Activated CD4-positive, alpha-beta T cell treated with anti-CD3 and anti-CD28 coated beads, Interleukin-2, amount 10 ng/mL, durations not matched to agents 24 days and 14 days (primary cell): ENCODE data around the gene ULBP3. TPM values are rescaled to one million over a fixed set of nuclear protein-coding genes. Genes with fewer than 3 reads are reported as not detected.

Experiments
- DNase-seq: peaks from one replicate; pipeline ENCODE4 v3.0.0; 2022
- H3K27ac Mint-ChIP-seq: one replicate; pipeline ENCODE4 v1.8.0; 2022; ENCODE audit warnings: mild to moderate bottlenecking, mixed read lengths
- H3K27me3 Mint-ChIP-seq: one replicate; pipeline ENCODE4 v1.8.0; 2022; ENCODE audit warnings: mixed read lengths
- H3K36me3 Mint-ChIP-seq: one replicate; pipeline ENCODE4 v1.8.0; 2022; ENCODE audit warnings: low read depth, mild to moderate bottlenecking, mixed read lengths
- H3K4me1 Mint-ChIP-seq: one replicate; pipeline ENCODE4 v1.8.0; 2021; ENCODE audit warnings: mixed read lengths
- H3K4me3 Mint-ChIP-seq: one replicate; pipeline ENCODE4 v1.8.0; 2022; ENCODE audit warnings: mild to moderate bottlenecking, moderate library complexity, mixed read lengths
- H3K9me3 Mint-ChIP-seq: one replicate; pipeline ENCODE4 v1.8.0; 2021; ENCODE audit warnings: mixed read lengths
- intact Hi-C: fragments of 100-400 bp; cut with micrococcal nuclease; formaldehyde crosslinking; loops from one replicate; pipeline ENCODE4 v1.15.1; 2023
- total RNA-seq: library from RNA; stranded (reverse); gene quantifications from 2 replicates; pipeline ENCODE4 v1.2.3, GENCODE V29; 2022

The ULBP3 gene
- total RNA-seq, 1 donor from 2014 or later, result 0.47 TPM

DNA sequence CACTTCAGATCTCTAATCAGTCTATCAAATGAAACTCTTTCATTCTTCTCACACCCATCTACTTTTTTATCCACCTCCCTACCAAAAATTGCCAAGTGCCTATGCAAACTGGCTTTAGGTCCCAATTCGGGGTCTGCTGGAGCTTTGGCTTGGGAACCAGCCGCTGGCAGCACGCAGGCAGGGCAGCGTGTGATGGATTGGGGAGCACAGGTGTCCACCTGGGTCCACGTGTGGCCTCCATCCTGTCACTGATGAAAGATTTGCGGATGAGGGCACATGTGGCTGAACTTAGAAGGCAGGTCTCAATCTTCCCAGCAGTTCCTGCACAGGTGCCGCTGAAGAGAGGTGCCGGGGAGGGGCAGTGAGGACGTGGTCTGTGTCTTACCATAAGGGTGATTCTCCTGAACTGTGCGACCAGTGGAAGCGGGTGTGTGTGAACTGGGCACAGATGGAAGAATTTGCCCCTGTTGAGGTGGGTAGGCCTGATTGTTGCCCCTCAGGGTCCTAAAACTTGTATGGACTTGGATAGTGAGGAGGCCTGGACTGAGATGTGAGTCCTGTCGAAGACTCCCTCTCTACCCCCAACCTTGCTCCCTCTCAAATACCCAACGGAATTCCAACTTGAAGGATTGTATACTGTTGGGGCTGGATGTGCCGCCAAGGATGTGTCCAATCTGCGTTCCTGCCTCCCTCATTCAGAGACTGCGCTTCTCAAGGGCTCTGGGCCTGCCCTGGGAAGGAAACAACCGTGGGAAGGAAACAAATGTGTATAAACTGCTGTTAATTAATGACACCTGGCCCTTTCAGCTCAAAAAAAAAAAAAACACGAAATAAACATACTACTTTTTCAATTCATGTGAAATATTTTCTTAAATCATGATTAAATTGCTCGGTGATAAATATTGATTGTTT lies 25.2 kb downstream of the ULBP3 start:
- H3K4me1 Mint-ChIP-seq, result no peaks in the 10 kb centered on the region
- no peak overlapping the region for H3K4me3 Mint-ChIP-seq
- no peak for DNase-seq
- no peaks in the 10 kb centered on the region for H3K36me3 Mint-ChIP-seq
- peaks cover 49% of the 10 kb centered on the region for H3K27me3 Mint-ChIP-seq
- H3K27ac Mint-ChIP-seq, result no peak overlapping the region
- no peaks in the 10 kb centered on the region for H3K9me3 Mint-ChIP-seq
- intact Hi-C loops, result no loop called here

- H3K4me3 Mint-ChIP-seq, result no peak overlapping the region
- intact Hi-C loops, result no loop called here
- H3K27me3 Mint-ChIP-seq, result peaks cover 55% of the 10 kb centered on the region
- no peaks in the 10 kb centered on the region for H3K9me3 Mint-ChIP-seq
- H3K4me1 Mint-ChIP-seq, result peaks cover 3% of the 10 kb centered on the region
- no peak for DNase-seq
- no peaks in the 10 kb centered on the region for H3K36me3 Mint-ChIP-seq
- H3K27ac Mint-ChIP-seq, result no peak overlapping the region
Observed at GRCh38 chr6:150043096-150043495, 25.8 kb downstream of the ULBP3 start.

DNA sequence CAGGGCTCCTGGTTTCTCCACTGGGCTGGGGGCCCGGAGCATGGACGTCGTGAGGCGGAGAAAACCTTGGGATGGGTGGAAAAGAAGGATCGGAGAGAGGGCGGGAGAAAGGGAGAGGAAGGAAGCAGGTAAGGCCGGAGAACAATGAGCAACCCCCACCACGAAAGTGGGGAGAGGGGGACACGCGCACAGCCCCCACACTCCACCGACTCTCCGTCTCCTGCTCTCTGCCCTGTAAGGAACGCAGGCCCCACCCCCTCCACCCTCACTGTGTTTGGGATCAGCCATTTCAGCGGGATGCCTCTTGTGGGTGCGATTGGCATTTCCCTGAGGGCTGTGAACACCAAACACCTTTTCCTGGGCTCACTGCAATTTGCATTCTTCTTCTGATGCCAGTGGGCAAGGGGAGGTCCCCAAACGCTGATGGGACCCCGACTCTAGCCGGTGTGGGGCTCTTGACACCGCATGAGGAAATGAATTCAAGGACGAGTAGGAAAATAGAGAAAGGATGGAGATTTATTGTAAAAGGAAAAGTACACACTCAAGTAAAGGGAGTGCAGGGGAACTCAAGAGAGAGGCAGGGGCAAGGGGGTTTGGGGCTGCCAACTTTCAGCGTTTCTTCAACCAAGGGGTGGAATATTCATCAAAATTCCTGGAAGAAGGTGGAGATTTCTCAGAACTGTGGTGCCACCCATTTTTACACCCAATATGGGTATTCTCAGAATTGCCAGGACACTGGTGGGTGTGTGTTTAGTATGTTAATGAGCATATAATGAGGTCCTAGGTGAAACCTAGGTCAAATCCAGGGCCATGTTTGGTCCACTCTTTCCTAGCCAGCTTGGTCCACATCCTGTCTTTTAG lies 30.5 kb downstream of the ULBP3 start:
- Mint-ChIP-seq H3K27ac (peak overlapping the region; percentile 19), H3K36me3 (no peaks in the 10 kb centered on the region), H3K4me3 (no peak overlapping the region), H3K9me3 (no peaks in the 10 kb centered on the region), H3K4me1 (peaks cover 8% of the 10 kb centered on the region), H3K27me3 (peaks cover 76% of the 10 kb centered on the region)
- intact Hi-C loops, result no loop called here
- no peak for DNase-seq

GRCh38 chr6:150037526-150038201 lies 31.3 kb downstream of the ULBP3 start:
- DNase-seq, result no peak

GRCh38 chr6:150036081-150036480 lies 32.8 kb downstream of the ULBP3 start:
- peaks cover 83% of the 10 kb centered on the region for H3K27me3 Mint-ChIP-seq

More at GRCh38 chr6:150037526-150038201, 31.3 kb downstream of the ULBP3 start:
- Mint-ChIP-seq H3K4me1 (peaks cover 8% of the 10 kb centered on the region), H3K9me3 (no peaks in the 10 kb centered on the region), H3K27me3 (peaks cover 82% of the 10 kb centered on the region), H3K4me3 (peak overlapping the region; percentile 44), H3K36me3 (no peaks in the 10 kb centered on the region), H3K27ac (no peak overlapping the region)
- intact Hi-C loops, result no loop called here

GRCh38 chr6:150033207-150033771 lies 35.6 kb downstream of the ULBP3 start:
- intact Hi-C loops, result no loop called here
- Mint-ChIP-seq H3K27me3 (peaks cover 78% of the 10 kb centered on the region), H3K9me3 (no peaks in the 10 kb centered on the region), H3K27ac (no peak overlapping the region), H3K4me1 (peaks cover 14% of the 10 kb centered on the region), H3K36me3 (no peaks in the 10 kb centered on the region), H3K4me3 (no peak overlapping the region)
- DNase-seq, result no peak

More at GRCh38 chr6:150036081-150036480, 32.8 kb downstream of the ULBP3 start:
- Mint-ChIP-seq H3K36me3 (no peaks in the 10 kb centered on the region), H3K4me1 (peaks cover 8% of the 10 kb centered on the region), H3K27ac (no peak overlapping the region), H3K4me3 (no peak overlapping the region), H3K9me3 (no peaks in the 10 kb centered on the region)
- intact Hi-C loops, result no loop called here
- DNase-seq, result no peak

DNA sequence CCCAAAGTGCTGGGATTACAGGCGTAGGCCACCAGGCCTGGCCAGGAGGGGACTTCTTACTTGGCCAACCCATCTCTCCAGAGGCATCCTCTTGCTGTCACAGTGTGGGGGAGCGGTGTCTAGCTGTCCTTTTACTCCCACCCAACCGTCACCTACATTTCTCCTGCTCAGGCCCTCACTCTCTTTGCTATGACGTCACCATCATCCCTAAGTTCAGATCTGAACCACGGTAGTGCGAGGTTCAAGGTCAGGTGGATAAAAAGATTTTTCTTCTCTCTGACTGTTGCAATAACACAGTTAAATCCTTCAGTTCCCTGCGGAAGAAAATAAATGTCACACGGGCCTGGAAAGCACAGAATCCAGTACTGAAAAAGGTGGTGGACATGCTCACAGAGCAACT lies 36.3 kb downstream of the ULBP3 start:
- Mint-ChIP-seq H3K4me1 (peaks cover 14% of the 10 kb centered on the region), H3K27me3 (peaks cover 81% of the 10 kb centered on the region), H3K36me3 (no peaks in the 10 kb centered on the region), H3K9me3 (no peaks in the 10 kb centered on the region), H3K27ac (no peak overlapping the region), H3K4me3 (no peak overlapping the region)
- no peak for DNase-seq
- intact Hi-C loops, result no loop called here

DNA sequence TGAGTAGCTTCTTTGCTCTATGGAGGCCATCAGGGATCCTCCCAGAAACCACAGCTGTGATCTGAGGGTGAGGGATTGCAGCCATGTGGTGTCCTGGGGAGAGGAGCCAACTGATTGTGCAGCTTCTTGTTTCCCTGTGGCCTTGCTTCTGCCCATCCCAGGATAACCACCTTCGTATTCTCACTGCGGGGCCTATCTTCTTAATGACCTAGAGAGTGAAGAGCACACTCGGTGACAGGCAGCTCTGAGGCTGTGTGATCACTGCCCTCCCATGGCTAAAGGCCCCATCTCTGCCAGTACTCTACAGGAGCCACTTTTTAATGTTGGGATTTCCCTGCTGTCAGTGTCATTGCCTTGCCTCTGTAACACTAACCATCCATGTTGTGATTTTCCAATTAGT lies 38.3 kb downstream of the ULBP3 start:
- no peaks in the 10 kb centered on the region for H3K9me3 Mint-ChIP-seq

GRCh38 chr6:150029749-150030148 lies 39.2 kb downstream of the ULBP3 start:
- DNase-seq, result no peak
- H3K4me1 Mint-ChIP-seq, result peaks cover 14% of the 10 kb centered on the region
- no peak overlapping the region for H3K27ac Mint-ChIP-seq
- H3K4me3 Mint-ChIP-seq, result no peak overlapping the region
- no peaks in the 10 kb centered on the region for H3K36me3 Mint-ChIP-seq
- intact Hi-C loops, result no loop called here
- H3K27me3 Mint-ChIP-seq, result peaks cover 78% of the 10 kb centered on the region
- no peaks in the 10 kb centered on the region for H3K9me3 Mint-ChIP-seq

More for the DNA sequence above, 38.3 kb downstream of the ULBP3 start:
- Mint-ChIP-seq H3K36me3 (no peaks in the 10 kb centered on the region), H3K4me1 (peaks cover 9% of the 10 kb centered on the region), H3K27ac (no peak overlapping the region), H3K27me3 (peaks cover 80% of the 10 kb centered on the region), H3K4me3 (no peak overlapping the region)
- DNase-seq, result no peak
- intact Hi-C loops, result no loop called here

GRCh38 chr6:150029276-150029675 lies 39.6 kb downstream of the ULBP3 start:
- Mint-ChIP-seq H3K36me3 (no peaks in the 10 kb centered on the region), H3K27me3 (peaks cover 78% of the 10 kb centered on the region), H3K4me1 (peaks cover 14% of the 10 kb centered on the region), H3K4me3 (no peak overlapping the region), H3K9me3 (no peaks in the 10 kb centered on the region), H3K27ac (no peak overlapping the region)
- intact Hi-C loops, result no loop called here
- no peak for DNase-seq

DNA sequence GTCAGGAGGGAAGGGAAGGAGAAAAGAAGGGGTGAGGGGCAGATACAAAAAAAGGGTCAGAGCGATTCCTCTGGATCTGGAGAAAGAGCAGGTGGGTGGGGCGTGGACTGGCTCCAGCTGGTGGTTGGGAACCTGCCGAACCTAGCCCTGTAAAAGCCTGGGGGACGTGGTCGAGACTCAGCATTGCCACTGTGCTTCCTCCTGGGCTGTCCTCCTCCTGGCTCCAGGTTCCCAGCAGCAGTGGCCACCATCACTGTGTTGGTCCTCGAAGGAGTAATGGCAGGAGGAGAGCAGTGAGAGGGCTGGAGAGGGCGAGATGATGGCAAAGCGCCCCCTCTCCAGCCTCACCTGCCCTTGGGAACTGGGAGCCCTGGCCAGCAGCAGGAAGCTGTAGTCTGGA lies 40.1 kb downstream of the ULBP3 start:
- Mint-ChIP-seq H3K9me3 (no peaks in the 10 kb centered on the region), H3K27me3 (peaks cover 78% of the 10 kb centered on the region), H3K4me1 (peaks cover 14% of the 10 kb centered on the region), H3K36me3 (no peaks in the 10 kb centered on the region), H3K4me3 (no peak overlapping the region), H3K27ac (no peak overlapping the region)
- no peak for DNase-seq
- intact Hi-C loops, result no loop called here

GRCh38 chr6:150027806-150028565 lies 40.9 kb downstream of the ULBP3 start:
- H3K4me1 Mint-ChIP-seq, result peaks cover 14% of the 10 kb centered on the region

More at GRCh38 chr6:150027806-150028565, 40.9 kb downstream of the ULBP3 start:
- intact Hi-C loops, result no loop called here
- H3K9me3 Mint-ChIP-seq, result no peaks in the 10 kb centered on the region
- H3K27me3 Mint-ChIP-seq, result peaks cover 77% of the 10 kb centered on the region
- no peak overlapping the region for H3K4me3 Mint-ChIP-seq
- no peak for DNase-seq
- no peak overlapping the region for H3K27ac Mint-ChIP-seq
- no peaks in the 10 kb centered on the region for H3K36me3 Mint-ChIP-seq
